OCI-LY1 (cell line): Measurements from ENCODE around the gene GALNT10.

Experiments
- EZH2 ChIP-seq: fragments of 200-600 bp; sonication (generic), shearing (Covaris generic); IDR thresholded peaks from 2 replicates; pipeline ENCODE4 v1.8.0; 2017; ENCODE audit warnings: borderline replicate concordance, mixed run types, mild to moderate bottlenecking, antibody characterized with exemption, low read length, moderate library complexity, mixed read lengths
- TF ChIP-seq, protein P1 (sequence below): fragments of 200-600 bp; sonication (generic), shearing (Covaris generic); IDR thresholded peaks from 2 replicates; pipeline ENCODE4 v1.5.1; 2017; ENCODE audit warnings: mild to moderate bottlenecking, antibody characterized with exemption, low read length, moderate library complexity, mixed read lengths

DNA sequence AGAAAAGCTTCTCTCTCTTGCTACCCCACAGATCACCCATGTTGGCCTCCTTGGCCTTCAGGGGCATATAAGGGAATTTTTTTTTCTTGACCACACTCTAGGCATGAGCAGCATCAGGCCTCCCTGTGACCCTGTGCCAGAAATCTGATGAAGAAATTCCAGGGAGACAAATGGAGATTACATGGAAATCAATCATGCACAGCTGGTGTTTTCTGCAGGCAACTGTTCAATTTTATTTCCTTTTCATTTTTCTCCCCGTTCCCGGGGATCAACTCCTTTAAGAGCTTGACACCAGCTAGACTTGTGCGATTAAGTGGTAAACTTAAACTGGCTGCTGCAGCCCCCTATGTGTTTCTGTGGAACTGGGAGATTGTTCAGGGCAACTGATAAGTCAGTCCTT, 59.3 kb downstream of the GALNT10 start:
- no peak for TF ChIP-seq EZH2
- TF ChIP-seq, protein P1, sequence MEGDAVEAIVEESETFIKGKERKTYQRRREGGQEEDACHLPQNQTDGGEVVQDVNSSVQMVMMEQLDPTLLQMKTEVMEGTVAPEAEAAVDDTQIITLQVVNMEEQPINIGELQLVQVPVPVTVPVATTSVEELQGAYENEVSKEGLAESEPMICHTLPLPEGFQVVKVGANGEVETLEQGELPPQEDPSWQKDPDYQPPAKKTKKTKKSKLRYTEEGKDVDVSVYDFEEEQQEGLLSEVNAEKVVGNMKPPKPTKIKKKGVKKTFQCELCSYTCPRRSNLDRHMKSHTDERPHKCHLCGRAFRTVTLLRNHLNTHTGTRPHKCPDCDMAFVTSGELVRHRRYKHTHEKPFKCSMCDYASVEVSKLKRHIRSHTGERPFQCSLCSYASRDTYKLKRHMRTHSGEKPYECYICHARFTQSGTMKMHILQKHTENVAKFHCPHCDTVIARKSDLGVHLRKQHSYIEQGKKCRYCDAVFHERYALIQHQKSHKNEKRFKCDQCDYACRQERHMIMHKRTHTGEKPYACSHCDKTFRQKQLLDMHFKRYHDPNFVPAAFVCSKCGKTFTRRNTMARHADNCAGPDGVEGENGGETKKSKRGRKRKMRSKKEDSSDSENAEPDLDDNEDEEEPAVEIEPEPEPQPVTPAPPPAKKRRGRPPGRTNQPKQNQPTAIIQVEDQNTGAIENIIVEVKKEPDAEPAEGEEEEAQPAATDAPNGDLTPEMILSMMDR = no peak
